ENCODE measurements around the gene MEA1. TPM values are rescaled to one million over a fixed set of nuclear protein-coding genes. Genes with fewer than 3 reads are reported as not detected.

MEA1 gene
- total RNA-seq, 1 experiment from 2014 or later, result 134 TPM

- DNase-seq (ENCODE audit: low spot score), result no peak
Observed at GRCh38 chr6:43038727-43039126, 25.0 kb upstream of the MEA1 start.

DNA sequence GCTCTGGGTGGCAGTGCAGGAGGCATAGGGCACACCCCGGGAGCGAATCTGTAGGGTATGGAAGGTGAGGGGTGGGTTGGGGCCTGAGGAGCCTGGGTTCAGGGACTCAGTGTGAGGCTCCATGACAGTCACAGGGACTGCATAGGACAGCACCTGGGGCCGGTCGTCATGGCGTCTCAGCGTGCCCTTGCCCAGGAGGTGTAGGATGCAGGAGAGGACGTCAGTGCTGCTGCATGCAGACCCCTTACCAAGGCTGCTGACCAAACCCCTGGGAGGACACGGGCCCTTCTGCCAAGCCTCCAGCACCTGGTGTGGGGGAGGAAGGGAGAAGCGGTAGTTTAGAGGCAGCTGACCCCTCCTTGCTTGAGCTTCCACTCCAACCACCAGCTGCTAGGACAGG, 24.0 kb upstream of the MEA1 start:
- DNase-seq (ENCODE audit: low spot score), result no peak

GRCh38 chr6:43037197-43037596, 23.5 kb upstream of the MEA1 start:
- DNase-seq (ENCODE audit: low spot score), result no peak

DNA sequence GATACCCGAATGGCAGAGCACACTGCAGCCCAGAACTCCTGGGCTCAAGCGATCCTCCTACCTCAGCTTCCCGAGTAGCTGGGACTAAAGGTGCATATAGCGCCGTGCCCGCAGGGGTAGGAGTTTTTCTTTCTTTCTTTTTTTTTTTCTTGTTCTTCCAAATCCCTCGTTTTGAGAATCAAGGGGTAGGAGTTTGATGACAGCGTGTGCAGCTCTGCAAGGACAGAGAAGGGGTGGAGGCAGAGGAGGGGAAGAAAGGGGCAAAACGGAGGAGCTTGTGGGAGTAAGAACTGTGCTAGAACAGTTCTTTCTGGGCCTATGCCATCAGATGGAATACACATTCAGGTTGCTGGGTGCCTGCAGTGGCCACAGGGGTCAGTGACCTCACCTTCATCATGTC, 23.0 kb upstream of the MEA1 start:
- no peak for DNase-seq (ENCODE audit: low spot score)

- no peak for DNase-seq (ENCODE audit: low spot score)
Observed at GRCh38 chr6:43035495-43036194, 21.9 kb upstream of the MEA1 start.

DNA sequence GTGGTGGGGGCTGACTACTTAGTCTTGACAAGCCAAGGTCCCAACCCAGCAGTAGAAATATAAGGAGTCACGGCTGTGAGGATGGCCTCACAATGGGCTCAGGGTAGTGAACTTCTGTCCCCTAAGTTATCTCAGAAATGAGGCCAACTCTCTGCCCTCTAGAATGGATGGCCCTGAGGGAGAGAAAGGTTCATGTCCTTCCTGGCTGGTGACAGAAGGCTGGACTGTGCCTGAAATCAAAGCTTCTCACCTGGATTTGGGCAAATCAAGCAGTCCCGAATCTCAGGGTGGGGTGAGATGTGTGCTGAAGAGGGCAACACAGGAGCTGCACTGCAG, 20.4 kb upstream of the MEA1 start:
- DNase-seq (ENCODE audit: low spot score), result no peak

GRCh38 chr6:43033496-43034189, 19.9 kb upstream of the MEA1 start:
- no peak for DNase-seq (ENCODE audit: low spot score)

DNA sequence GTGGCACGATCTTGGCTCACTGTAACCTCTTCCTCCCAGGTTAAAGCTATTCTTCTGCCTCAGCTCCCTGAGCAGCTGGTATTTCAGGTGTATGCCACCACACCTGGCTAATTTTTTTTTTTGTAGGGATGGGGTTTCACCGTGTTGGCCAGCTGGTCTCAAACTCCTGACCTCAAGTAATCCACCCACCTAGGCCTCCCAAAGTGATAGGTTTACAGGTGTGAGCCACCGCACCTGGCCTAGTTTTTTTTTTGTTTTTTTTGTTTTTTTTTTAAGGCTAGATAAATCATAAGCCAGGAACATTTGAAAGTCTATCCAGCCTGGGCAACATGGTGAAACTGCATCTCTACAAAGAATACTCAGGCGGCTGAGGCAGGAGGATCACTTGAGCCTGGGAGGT, 18.6 kb upstream of the MEA1 start:
- no peak for DNase-seq (ENCODE audit: low spot score)

GRCh38 chr6:43029120-43029519, 15.4 kb upstream of the MEA1 start:
- DNase-seq (ENCODE audit: low spot score), result no peak

GRCh38 chr6:43026365-43026764, 12.6 kb upstream of the MEA1 start:
- DNase-seq (ENCODE audit: low spot score), result no peak

DNA sequence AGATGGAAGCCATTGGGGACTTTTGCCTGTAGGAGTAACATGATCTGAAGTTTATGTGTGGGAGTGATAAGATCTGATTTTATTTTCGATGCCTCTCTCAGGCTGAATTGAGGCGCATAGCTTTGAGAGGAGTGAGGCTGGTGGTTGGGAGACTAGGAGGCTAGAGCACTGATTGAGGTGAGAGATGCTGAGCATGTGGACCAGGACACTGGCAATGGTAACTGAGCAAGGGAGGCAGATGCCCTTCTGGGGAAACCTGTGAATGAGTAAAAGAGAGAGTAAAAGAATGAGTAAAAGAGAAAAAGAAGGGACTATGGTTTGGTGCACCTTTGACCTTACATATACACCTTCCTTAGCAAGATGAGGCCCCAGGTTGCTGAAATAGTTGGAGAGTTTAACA, 10.7 kb upstream of the MEA1 start:
- DNase-seq (ENCODE audit: low spot score), result no peak

- peak; percentile 64 for DNase-seq (ENCODE audit: low spot score)
Observed at GRCh38 chr6:43021270-43022047, 7.7 kb upstream of the MEA1 start, which contains the start of gene RRP36. TSS of gene RRP36 (plus strand) at chr6:43021623. CDS start at chr6:43021655, 32 bp downstream.

DNA sequence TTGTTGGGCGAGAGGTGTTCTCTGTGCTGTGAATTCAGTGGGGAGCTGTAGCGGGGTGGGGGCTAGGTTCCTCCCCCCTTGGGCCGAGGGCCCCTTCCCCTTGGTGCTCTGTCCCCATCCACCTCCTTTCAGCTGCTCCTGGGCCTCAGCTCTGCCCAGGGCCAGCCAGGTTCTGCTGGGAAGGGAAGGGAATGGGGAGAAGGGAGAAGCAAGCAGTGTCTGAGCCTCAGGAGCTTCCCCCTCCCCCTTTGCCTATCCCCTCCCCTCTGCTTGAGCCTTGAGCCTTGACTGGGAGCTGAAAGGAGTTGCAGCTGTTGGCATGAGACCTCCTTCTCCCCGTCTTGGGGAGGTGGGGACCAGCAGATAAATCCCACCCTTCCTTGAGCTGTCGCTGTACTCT, 7.1 kb upstream of the MEA1 start:
- DNase-seq (ENCODE audit: low spot score), result no peak

DNA sequence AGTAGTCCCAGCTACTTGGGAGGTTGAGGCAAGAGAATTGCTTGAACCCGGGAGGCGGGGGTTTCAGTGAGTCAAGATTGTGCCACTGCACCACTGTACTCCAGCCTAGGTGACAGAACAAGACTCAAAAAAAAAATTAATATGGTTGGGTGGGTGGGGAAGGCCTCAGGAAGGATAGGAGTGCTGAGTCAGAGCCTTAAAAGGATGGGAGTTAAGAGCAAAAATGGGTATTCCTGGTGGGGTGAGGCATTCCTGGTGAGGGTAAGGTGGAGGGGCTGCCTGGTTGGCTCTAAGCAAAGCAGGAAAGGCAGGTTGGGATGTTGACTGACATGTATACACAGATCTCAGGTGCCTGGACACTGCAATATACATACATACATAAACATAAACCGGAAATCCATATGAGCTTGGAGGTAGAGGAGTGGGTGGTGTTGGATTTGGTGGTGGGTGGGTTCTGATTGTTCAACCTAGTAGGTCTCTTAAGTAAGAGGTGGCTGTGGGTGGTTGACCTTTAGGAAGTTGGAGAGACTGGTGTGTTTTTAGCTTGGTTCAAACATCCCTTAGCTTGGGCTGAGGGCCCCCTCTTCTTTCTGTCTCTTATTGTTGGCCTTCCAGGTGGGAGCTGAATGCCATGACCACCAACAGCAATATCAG, 6.4 kb upstream of the MEA1 start:
- no peak for DNase-seq (ENCODE audit: low spot score)

DNA sequence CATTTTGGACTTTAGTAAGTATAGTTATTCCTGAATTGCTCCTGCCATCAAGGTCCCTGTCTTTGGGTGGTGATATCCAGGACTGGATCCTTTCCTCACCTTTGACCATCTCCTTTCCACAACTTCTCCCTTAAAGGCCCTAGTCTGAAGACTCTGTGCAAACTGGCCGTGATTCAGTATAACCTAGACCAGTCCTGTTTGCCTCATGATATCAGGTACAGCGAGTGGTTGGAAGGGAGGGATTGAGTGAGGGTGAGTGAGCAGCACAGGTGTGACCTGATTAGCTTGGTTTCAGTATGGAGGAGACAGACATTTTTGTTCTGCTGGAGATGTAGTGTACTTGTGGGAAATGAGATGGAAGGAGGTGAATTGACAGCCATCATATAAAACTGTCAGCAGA, 5.4 kb upstream of the MEA1 start:
- no peak for DNase-seq (ENCODE audit: low spot score)

- no peak for DNase-seq (ENCODE audit: low spot score)
Observed at GRCh38 chr6:43016943-43017334, 3.2 kb upstream of the MEA1 start.

DNA sequence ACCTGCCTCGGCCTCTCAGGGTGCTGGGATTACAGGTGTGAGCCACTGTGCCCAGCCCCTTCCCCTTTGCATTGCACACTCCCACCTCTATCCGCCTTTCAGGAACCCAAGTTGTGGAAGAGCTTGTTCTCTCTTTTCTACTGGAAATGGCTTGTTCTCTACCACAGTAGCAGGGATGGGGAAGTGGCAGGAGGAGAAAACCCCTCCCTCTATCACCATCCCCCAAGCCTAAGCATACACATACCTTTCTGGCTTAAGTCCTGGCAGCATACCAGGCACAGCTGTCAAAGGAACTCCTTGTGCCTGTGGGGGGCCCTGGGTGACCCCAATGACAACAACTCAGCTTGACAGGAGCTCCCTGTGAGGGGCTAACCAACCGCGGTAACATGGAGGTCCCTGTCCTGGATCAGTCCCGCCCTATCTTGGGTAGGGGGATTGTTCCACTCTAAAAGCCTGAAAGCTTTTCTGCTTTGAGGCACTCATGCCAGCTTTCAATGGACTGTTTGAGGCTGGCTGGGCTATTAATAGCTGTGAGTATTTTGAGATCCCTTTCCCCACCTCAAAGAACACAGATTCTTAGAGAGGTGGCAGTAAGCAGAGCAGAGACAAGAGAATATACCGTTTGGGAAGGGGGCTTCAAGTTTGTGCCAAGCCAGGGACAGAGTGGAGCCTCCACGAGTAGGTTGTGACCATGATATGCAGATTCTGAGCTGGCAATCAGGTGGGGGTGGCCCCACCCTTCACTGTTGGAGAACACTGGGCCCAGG, 2.6 kb upstream of the MEA1 start:
- no peak for DNase-seq (ENCODE audit: low spot score)

DNA sequence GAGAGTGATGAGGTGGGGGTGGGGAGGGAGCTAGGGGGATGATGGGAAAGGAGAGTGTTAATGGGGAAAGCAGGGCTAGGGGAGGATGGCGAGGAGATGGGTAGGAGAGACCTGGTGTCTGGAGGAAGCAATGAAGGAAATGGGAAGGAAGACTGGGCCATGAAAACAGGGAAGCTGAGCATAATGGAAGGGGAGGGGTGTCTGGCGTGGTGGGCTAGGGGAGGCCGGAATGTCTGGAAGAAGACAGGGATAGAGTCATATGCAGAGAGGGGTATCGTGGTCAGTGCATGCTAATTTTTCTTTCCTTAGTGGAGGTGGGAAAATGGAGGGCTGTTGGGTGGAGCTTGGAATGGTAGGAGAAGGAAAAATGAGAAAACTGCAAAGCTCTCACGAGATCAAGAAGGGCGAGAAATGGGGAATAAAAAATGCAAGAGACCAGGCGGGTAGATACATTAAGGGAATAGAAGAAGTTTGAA, 726 bp upstream of the MEA1 start:
- DNase-seq (ENCODE audit: low spot score), result no peak

GRCh38 chr6:43013097-43013842, 476 bp downstream of the MEA1 start:
- DNase-seq (ENCODE audit: low spot score), result peak; percentile 41

DNA sequence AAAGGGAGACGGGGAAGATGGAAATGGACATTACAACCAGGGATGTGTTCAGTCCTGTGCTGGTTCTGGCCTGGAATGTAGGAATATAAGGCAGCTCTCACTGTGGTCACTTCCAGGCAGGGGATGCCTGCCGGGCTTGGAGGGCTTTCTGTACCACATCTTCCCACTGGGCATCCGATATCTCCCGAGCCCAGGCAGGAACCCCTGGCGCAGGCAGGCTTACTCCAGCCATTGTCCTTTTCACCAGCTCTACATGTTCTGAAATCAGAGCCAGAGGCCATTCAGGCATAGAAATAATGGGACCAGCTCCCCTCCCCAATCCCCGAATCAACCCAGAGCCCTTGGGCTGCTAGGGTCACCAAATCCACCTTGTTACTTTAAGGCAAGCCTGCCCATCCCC, 1.4 kb downstream of the MEA1 start:
- no peak for DNase-seq (ENCODE audit: low spot score)

GRCh38 chr6:43011207-43011606, 2.5 kb downstream of the MEA1 start:
- DNase-seq (ENCODE audit: low spot score), result no peak

Data from A172 (cell line).